HG03439 (cell line): ENCODE data around the gene PCGF1.
"Not testable (repeated sequence)": the region's sequence is repeated elsewhere in the genome, so short reads cannot be mapped to it uniquely, and the experiment has no call there.

Experiments used
- ATAC-seq: cut with Tn5 transposase; IDR thresholded peaks from one replicate; pipeline ENCODE4 v1.9.1; 2021; ENCODE audit warnings: mild to moderate bottlenecking, moderate library complexity; ENCODE audit not compliant: unreplicated experiment

Gene PCGF1

DNA sequence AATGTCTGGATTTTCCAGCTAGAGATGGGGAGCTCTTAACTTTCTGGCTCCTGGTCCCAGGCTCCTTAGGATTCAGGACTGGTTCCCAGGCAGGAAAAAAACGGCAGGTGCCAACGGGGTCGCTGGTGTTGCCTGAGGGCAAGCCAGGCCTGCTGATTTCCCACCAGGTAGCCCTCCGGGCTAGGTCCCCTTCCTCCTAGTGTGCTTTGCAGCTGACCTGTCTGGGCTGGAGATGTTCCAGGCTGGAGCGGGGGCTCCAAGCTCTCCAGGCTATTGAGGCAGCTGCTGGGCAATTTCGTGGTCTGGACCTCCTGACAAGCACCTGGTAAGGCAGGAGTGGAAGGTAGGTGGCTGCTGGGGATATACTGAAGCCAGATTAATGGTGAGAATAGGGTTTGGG is 33.0 kb downstream of the PCGF1 start:
- ATAC-seq: no peak

- peak; percentile 2 for ATAC-seq
These were observed 34.6 kb downstream of the PCGF1 start for GRCh38 chr2:74472945-74473258.

DNA sequence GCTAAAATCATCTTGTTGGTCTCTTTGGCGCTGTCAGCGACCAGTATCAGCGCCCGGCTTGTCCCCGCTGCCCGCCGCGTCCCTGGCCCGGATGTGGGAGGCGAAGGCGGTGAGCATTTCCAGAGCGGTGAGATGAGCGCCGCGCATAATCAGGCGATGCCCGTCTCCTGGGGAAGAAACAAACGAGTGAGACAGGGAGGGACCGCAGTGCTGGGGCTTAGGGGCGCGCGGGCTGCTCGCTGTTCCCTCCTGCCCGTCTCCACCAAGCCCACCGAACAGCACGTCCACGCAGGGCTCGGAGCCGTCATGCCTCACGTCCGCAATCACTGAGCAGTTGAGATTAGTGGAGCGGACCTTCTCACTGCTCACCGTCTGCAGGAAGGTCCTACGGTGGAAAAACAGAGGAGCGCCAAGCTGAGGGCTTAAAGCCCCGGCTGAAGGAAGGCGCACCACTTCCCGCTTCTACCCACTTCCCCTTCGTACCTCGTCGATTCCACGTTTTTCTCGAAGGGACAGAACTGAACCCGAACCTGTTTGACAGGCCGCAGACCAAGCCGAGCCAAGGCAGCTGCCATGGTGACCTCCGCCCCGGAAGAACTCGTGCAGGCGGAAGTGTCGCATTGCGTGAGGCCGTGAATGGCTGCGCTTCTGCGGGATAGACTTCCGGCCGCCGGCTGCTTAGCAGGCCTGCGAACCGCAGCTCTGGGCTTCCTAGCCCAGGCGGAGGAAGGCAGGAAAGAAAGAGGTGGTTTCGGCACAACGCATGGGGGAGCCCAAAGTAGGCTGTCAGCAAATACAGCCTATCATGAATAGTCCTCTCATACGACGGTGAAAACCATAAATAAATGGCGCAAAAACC is 35.2 kb downstream of the PCGF1 start, which contains the start of gene MRPL53:
Gene MRPL53 (minus strand): TSS at position 595 of the 859 bp plus-strand sequence. CDS start 20 bp downstream, at position 575.
- peak; percentile 89 for ATAC-seq

DNA sequence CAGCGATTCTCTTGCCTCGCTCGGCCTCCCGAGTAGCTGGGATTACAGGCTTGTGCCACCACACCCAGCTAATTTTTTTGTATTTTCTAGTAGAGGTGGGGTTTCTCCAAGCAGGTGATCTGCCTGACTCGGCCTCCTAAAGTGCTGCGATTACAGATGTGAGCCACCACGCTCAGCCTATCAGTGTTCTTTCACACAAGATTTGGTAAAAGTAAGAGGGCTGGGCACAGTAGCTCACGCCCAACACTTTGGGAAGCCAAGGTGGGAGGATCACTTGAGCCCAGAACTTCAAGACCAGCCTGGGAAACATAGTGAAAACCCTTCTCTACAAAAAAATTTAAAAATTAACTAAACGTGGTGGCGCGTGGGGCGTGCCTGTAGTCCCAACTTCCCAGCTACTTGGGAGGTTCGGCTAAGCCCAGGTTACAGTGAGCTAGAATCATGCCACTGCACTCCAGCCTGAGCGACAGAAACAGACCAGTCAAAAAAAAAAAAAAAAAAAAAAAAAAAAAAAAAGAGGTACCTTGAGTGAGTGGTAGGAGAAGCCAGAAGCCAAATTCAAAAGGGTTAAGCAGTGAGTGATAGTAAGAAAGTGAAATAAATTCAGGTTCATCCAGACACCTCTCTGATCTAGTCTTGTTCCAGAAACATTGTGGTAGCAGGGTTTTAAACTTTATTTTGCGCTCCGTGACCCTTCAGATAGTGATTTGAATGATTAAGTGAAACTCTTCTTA is 36.0 kb downstream of the PCGF1 start:
- no peak for ATAC-seq

DNA sequence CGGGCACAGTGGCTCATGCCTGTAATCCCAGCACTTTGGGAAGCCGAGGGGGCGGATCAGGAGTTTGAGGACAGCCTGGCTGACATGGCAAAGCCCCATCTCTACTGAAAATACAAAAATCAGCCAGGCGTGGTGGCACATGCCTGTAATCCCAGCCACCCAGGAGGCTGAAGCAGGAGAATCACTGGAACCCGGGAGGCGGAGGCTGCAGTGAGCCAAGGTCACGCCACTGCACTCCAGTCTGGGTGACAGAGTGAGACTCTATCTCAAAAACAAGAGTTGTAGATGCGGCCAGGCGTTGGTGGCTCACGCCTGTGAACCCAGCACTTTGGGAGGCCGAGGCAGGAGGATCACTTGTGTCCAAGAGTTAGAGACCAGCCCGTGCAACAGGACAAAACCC is 36.8 kb downstream of the PCGF1 start:
- not testable (repeated sequence) for ATAC-seq

DNA sequence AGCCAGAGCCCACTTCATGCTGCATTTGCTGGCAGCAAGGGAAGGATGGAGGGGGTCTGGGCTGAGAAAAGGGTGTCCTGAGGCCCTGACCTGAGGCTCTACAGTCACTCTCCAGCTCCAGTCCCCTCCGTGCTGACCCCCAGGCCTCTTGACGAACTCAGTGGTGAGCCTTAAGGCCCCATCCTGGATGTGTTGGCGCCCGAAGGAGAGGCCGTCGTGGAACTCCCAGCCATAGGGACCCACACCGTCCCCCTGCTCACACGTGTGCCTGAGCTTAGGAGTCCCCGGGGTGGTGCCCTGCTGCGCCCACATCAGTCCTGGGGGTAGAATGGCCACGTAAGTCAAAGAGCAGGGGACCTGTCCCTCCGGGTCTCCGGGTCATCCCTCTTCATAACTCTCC is 43.1 kb downstream of the PCGF1 start:
- ATAC-seq: no peak

- ATAC-seq: no peak
These were observed 44.7 kb downstream of the PCGF1 start for GRCh38 chr2:74462786-74463105.

DNA sequence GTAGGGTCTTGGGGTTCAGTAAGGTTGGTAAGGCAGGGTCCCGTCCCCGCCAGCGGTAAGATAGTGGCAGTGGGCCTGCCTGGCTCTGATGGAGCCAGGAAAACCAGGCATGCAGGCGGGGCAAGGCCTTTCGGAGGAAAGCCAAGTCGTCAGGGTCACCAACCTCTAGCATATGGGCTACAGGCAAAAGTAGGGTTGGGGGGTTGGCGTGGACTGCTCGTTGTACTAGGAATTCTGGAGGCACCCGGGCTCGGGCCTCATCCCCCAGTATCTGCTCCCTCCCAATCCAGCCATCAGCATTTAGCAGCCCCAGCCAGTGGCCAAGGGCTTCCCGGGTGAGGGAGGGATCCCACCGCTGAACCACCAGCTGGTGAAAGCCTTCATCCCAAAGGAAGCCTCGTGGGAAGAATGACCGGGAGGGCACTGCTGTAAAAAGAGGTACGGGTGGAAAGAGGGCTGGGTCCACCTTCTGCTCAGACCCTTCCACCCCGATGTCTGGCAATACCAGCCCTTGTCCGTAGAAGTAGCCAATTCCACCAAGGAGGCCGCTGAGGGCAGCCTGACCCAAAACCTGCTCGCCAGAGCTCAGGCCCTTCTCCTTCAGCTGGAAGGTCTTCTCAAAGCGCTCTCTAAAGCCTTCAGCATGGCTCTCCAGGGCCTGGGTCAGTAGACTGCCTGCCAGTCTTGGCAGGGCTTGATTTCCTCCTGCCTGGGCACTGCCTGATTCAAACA is 45.3 kb downstream of the PCGF1 start:
- ATAC-seq: no peak

GRCh38 chr2:74461187-74462053 is 46.1 kb downstream of the PCGF1 start:
- ATAC-seq: no peak

DNA sequence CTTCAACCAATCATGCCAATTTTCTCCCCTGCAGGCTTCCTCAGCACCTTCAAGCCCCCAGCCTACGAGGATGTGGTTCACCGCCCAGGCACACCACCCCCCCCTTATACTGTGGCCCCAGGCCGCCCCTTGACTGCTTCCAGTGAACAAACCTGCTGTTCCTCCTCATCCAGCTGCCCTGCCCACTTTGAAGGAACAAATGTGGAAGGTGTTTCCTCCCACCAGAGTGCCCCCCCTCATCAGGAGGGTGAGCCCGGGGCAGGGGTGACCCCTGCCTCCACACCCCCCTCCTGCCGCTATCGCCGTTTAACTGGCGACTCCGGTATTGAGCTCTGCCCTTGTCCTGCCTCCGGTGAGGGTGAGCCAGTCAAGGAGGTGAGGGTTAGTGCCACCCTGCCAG is 47.3 kb downstream of the PCGF1 start:
- ATAC-seq: not testable (repeated sequence)

DNA sequence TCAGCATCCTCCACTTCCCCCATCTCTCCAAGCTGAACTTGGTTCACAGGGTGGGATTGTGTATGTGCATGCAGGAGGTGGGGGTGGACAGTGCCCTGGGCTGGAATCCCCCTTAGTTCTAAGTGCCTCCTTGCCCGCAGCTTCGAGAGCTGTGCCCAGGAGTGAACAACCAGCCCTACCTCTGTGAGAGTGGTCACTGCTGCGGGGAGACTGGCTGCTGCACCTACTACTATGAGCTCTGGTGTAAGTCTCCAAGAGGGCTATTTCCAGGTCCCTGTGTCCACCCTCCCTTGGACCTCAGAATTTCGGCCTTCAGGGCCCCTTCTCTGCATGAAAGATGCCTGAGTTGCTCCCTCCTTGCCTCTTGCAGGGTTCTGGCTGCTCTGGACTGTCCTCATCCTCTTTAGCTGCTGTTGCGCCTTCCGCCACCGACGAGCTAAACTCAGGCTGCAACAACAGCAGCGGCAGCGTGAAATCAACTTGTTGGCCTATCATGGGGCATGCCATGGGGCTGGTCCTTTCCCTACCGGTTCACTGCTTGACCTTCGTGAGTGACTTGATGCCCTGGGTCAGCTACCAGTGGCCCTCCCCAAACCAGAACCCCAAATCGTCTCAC is 47.9 kb downstream of the PCGF1 start:
- not testable (repeated sequence) for ATAC-seq

DNA sequence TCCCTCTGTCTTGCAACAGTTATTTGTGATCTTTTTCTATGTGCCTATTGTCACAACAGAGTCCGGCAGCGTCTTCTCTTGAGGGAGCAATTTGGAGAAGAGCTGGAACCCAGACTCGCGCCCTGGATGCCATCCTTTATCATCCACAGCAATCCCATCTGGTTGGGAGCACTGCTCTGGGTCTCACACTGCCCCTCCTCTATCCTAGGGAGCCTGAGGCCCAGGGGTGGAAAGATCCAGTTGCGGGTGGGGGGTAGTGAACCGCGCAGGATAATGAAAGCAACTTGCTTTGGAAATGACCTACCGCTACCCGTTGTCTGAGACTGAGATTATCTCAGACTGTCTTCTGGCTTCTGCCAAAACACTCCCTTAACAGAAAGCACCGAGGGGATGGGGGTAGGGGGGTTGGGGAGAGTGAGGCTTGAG is 48.5 kb downstream of the PCGF1 start:
- ATAC-seq: no peak

DNA sequence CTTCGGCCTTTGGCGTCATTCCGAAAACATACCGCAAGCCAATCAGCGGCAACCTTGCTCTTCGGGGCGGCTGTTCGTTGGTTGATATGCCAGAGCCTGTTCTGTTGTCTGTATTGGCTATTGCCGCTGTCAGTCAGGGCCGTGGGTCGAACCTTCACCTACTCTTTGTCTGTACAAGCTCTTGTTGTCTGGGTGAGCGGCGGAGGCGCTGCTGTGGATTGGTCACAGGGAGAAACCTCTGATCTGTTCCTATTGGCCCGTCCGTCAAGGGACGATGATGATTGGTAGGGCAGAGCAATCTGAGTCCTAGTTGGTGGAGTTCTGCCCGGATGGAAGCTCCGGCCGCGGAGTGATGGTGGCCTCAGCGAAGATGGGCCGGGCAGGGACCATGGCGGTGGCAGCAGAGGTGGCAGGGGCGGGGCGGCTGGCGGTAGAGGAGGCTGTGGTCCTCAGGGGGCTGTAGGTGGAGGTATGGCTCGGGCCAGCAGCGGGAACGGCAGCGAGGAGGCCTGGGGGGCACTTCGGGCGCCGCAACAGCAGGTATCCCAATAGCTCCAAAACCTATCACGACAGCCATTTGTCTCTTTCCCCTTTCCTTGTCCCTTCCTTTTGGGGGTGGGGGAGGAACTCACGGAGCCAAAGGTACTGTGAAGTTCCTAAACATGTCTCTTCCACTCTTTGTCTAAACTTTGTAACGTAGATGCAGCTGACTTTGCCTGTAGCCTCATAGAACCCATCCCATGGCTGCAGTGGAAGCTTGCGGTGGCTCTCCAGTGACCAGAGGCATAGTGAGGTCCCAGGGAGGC is 49.2 kb downstream of the PCGF1 start, which contains the start of gene WBP1:
Gene WBP1 (plus strand): TSS at position 307 of the 806 bp plus-strand sequence. CDS start 165 bp downstream, at position 472.
- peak; percentile 85 for ATAC-seq

DNA sequence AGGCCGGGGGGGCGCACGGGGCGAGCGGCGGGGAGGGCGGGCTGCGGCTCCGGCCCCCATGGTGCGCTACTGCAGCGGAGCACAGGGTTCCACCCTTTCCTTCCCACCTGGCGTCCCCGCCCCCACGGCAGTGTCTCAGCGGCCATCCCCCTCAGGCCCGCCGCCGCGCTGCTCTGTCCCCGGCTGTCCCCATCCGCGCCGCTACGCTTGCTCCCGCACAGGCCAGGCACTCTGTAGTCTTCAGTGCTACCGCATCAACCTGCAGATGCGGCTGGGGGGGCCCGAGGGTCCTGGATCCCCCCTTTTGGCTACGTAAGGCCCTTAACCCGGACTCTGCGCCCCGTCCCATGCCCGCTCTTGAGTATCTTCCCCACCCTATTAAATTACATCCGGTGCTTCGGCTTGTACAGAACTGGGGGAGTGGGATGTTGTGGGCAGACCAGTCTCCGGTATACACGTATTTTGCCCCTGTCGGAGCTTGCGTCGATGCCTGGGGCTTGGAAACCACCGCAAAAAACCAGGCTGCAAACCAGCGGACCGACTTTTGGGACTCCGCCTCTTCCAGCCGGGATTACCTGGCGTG is 49.9 kb downstream of the PCGF1 start:
- peak; percentile 29 for ATAC-seq

DNA sequence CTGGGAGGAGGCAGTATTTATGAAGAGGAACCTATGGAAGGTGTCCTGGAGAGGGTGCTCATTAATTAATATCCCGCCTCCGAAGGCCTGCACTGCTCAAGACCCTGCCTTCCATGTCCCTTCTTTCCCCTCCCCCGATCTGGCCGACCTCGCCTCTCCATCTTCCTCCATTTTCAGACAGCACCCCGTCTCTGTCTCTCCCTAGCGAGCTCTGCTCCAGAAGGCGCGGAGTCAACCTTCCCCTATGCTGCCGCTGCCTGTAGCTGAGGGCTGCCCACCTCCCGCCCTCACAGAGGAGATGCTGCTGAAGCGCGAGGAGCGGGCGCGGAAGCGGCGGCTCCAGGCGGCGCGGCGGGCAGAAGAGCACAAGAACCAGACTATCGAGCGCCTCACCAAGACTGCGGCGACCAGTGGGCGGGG is 50.4 kb downstream of the PCGF1 start:
- no peak for ATAC-seq
